Measurements from ENCODE around the gene NCKIPSD.

Gene NCKIPSD

GRCh38 chr3:48633256-48633655 is 52.5 kb downstream of the NCKIPSD start:
- TF ChIP-seq CTCF (IDR thresholded peaks at IDR 0.05) = no peak

- TF ChIP-seq CTCF (IDR thresholded peaks at IDR 0.05) = no peak
Observed at GRCh38 chr3:48631516-48632448, 53.9 kb downstream of the NCKIPSD start.

GRCh38 chr3:48630833-48631232 is 54.9 kb downstream of the NCKIPSD start:
- no peak for TF ChIP-seq CTCF (IDR thresholded peaks at IDR 0.05)

GRCh38 chr3:48630407-48630806 is 55.3 kb downstream of the NCKIPSD start:
- TF ChIP-seq CTCF (IDR thresholded peaks at IDR 0.05) = no peak

GRCh38 chr3:48629894-48630293 is 55.8 kb downstream of the NCKIPSD start:
- no peak for TF ChIP-seq CTCF (IDR thresholded peaks at IDR 0.05)

- no peak for TF ChIP-seq CTCF (IDR thresholded peaks at IDR 0.05)
Observed at GRCh38 chr3:48628277-48629017, 57.3 kb downstream of the NCKIPSD start.

- no peak for TF ChIP-seq CTCF (IDR thresholded peaks at IDR 0.05)
Observed at GRCh38 chr3:48625600-48625999, 60.1 kb downstream of the NCKIPSD start.
